ENCODE results near the gene RABEP1.

The RABEP1 gene

GRCh38 chr17:5241861-5242671 lies 40.0 kb upstream of the RABEP1 start:
- no peak for TF ChIP-seq EZH2 (IDR thresholded peaks at IDR 0.05)
- TF ChIP-seq FOXP2 (optimal IDR thresholded peaks at IDR 0.05; ENCODE audit: control extremely low read depth, extremely low read length, insufficient read depth), result no peak
- no peak for TF ChIP-seq POLR2AphosphoS5 (IDR thresholded peaks at IDR 0.05; ENCODE audit: borderline replicate concordance, low read depth, low read length)
- H3K27ac ChIP-seq, result no peak overlapping the region
- no peak overlapping the region for H3K9ac ChIP-seq (ENCODE audit: insufficient read length)
- DNase-seq (ENCODE audit: low read depth, low spot score), result no peak
- H3K4me3 ChIP-seq, result no peak overlapping the region
- no peaks in the 10 kb centered on the region for H3K9me3 ChIP-seq (ENCODE audit: low read depth, low read length)
- H3K36me3 ChIP-seq (ENCODE audit: insufficient read depth, low read length), result no peaks in the 10 kb centered on the region

- no peaks in the 10 kb centered on the region for H3K36me3 ChIP-seq (ENCODE audit: insufficient read depth, low read length)
- no peak overlapping the region for H3K4me3 ChIP-seq
- H3K9me3 ChIP-seq (ENCODE audit: low read depth, low read length), result no peaks in the 10 kb centered on the region
- TF ChIP-seq POLR2AphosphoS5 (IDR thresholded peaks at IDR 0.05; ENCODE audit: borderline replicate concordance, low read depth, low read length), result no peak
- no peak for TF ChIP-seq EZH2 (IDR thresholded peaks at IDR 0.05)
- no peak for TF ChIP-seq FOXP2 (optimal IDR thresholded peaks at IDR 0.05; ENCODE audit: control extremely low read depth, extremely low read length, insufficient read depth)
- DNase-seq (ENCODE audit: low read depth, low spot score), result no peak
- no peak overlapping the region for H3K9ac ChIP-seq (ENCODE audit: insufficient read length)
- H3K27ac ChIP-seq, result no peak overlapping the region
Measured at GRCh38 chr17:5247621-5248020, 34.5 kb upstream of the RABEP1 start.

- Histone ChIP-seq H3K27ac (no peak overlapping the region), H3K36me3 (ENCODE audit: insufficient read depth, low read length) (no peaks in the 10 kb centered on the region), H3K9ac (ENCODE audit: insufficient read length) (no peak overlapping the region), H3K9me3 (ENCODE audit: low read depth, low read length) (no peaks in the 10 kb centered on the region), H3K4me3 (no peak overlapping the region; the same call in 1 of the 2 replicates)
- TF ChIP-seq POLR2AphosphoS5 (IDR thresholded peaks at IDR 0.05; ENCODE audit: borderline replicate concordance, low read depth, low read length) (no peak), FOXP2 (optimal IDR thresholded peaks at IDR 0.05; ENCODE audit: control extremely low read depth, extremely low read length, insufficient read depth) (no peak), EZH2 (IDR thresholded peaks at IDR 0.05) (no peak)
- no peak for DNase-seq (ENCODE audit: low read depth, low spot score)
Measured at GRCh38 chr17:5248821-5249479, 33.1 kb upstream of the RABEP1 start.

GRCh38 chr17:5249615-5250014 lies 32.5 kb upstream of the RABEP1 start:
- H3K9ac ChIP-seq (ENCODE audit: insufficient read length), result no peak overlapping the region
- H3K27ac ChIP-seq, result no peak overlapping the region
- no peaks in the 10 kb centered on the region for H3K36me3 ChIP-seq (ENCODE audit: insufficient read depth, low read length)
- peak; percentile 24 for DNase-seq (ENCODE audit: low read depth, low spot score)
- H3K4me3 ChIP-seq, result no peak overlapping the region; the same call in 1 of the 2 replicates
- no peak for TF ChIP-seq POLR2AphosphoS5 (IDR thresholded peaks at IDR 0.05; ENCODE audit: borderline replicate concordance, low read depth, low read length)
- no peak for TF ChIP-seq FOXP2 (optimal IDR thresholded peaks at IDR 0.05; ENCODE audit: control extremely low read depth, extremely low read length, insufficient read depth)
- no peak for TF ChIP-seq EZH2 (IDR thresholded peaks at IDR 0.05)
- no peaks in the 10 kb centered on the region for H3K9me3 ChIP-seq (ENCODE audit: low read depth, low read length)

- H3K36me3 ChIP-seq (ENCODE audit: insufficient read depth, low read length), result no peaks in the 10 kb centered on the region
- TF ChIP-seq EZH2 (IDR thresholded peaks at IDR 0.05), result no peak
- DNase-seq (ENCODE audit: low read depth, low spot score), result no peak
- no peak overlapping the region for H3K9ac ChIP-seq (ENCODE audit: insufficient read length)
- no peak overlapping the region for H3K4me3 ChIP-seq
- no peak overlapping the region for H3K27ac ChIP-seq
- H3K9me3 ChIP-seq (ENCODE audit: low read depth, low read length), result no peaks in the 10 kb centered on the region
Measured at GRCh38 chr17:5254414-5254813, 27.7 kb upstream of the RABEP1 start.

- Histone ChIP-seq H3K4me3 (no peak overlapping the region), H3K9me3 (ENCODE audit: low read depth, low read length) (no peaks in the 10 kb centered on the region), H3K27ac (no peak overlapping the region), H3K36me3 (ENCODE audit: insufficient read depth, low read length) (no peaks in the 10 kb centered on the region), H3K9ac (ENCODE audit: insufficient read length) (no peak overlapping the region)
- no peak for TF ChIP-seq FOXP2 (optimal IDR thresholded peaks at IDR 0.05; ENCODE audit: control extremely low read depth, extremely low read length, insufficient read depth)
- TF ChIP-seq POLR2AphosphoS5 (IDR thresholded peaks at IDR 0.05; ENCODE audit: borderline replicate concordance, low read depth, low read length), result no peak
- TF ChIP-seq EZH2 (IDR thresholded peaks at IDR 0.05), result no peak
- no peak for DNase-seq (ENCODE audit: low read depth, low spot score)
Measured at GRCh38 chr17:5254903-5255521, 27.1 kb upstream of the RABEP1 start.

- H3K4me3 ChIP-seq, result no peak overlapping the region
- H3K9me3 ChIP-seq (ENCODE audit: low read depth, low read length), result no peaks in the 10 kb centered on the region
- H3K36me3 ChIP-seq (ENCODE audit: insufficient read depth, low read length), result no peaks in the 10 kb centered on the region
- no peak overlapping the region for H3K27ac ChIP-seq
- TF ChIP-seq FOXP2 (optimal IDR thresholded peaks at IDR 0.05; ENCODE audit: control extremely low read depth, extremely low read length, insufficient read depth), result no peak
- no peak for TF ChIP-seq EZH2 (IDR thresholded peaks at IDR 0.05)
- no peak for TF ChIP-seq POLR2AphosphoS5 (IDR thresholded peaks at IDR 0.05; ENCODE audit: borderline replicate concordance, low read depth, low read length)
- H3K9ac ChIP-seq (ENCODE audit: insufficient read length), result no peak overlapping the region
- no peak for DNase-seq (ENCODE audit: low read depth, low spot score)
Measured at GRCh38 chr17:5257124-5257523, 25.0 kb upstream of the RABEP1 start.

- TF ChIP-seq FOXP2 (optimal IDR thresholded peaks at IDR 0.05; ENCODE audit: control extremely low read depth, extremely low read length, insufficient read depth), result no peak
- TF ChIP-seq EZH2 (IDR thresholded peaks at IDR 0.05), result no peak
- TF ChIP-seq POLR2AphosphoS5 (IDR thresholded peaks at IDR 0.05; ENCODE audit: borderline replicate concordance, low read depth, low read length), result no peak
- H3K4me3 ChIP-seq, result no peak overlapping the region
- no peaks in the 10 kb centered on the region for H3K9me3 ChIP-seq (ENCODE audit: low read depth, low read length)
- no peak for DNase-seq (ENCODE audit: low read depth, low spot score)
- H3K9ac ChIP-seq (ENCODE audit: insufficient read length), result no peak overlapping the region
- no peaks in the 10 kb centered on the region for H3K36me3 ChIP-seq (ENCODE audit: insufficient read depth, low read length)
- H3K27ac ChIP-seq, result no peak overlapping the region
Measured at GRCh38 chr17:5260542-5260941, 21.5 kb upstream of the RABEP1 start.
